ENCODE results near the gene TJP1. TPM values are rescaled to one million over a fixed set of nuclear protein-coding genes. Genes with fewer than 3 reads are reported as not detected.
A peak's percentile ranks its signal among the peaks of the same experiment; 100 is the strongest.

The TJP1 gene
- total RNA-seq (2014; rRNA removed; shearing (Covaris generic)): 65.6 and 67.7 TPM in 2 replicates
- 27.3 and 38.6 TPM in 2 replicates for polyA plus RNA-seq (2014; cell fraction: nucleus; rRNA removed)

- DNase-seq (ENCODE audit: extremely low read depth, low read depth): peak; percentile 74
Observed at GRCh38 chr15:29822100-29822683, at the start of gene TJP1. TJP1 (minus strand) TSS chr15:29822468; CDS start chr15:29822028, 440 bp downstream.

GRCh38 chr15:29871401-29871800 is 49.1 kb upstream of the TJP1 start:
- DNase-seq (ENCODE audit: extremely low read depth, low read depth): no peak

GRCh38 chr15:29870495-29871151 is 48.4 kb upstream of the TJP1 start:
- no peak for DNase-seq (ENCODE audit: extremely low read depth, low read depth)

DNA sequence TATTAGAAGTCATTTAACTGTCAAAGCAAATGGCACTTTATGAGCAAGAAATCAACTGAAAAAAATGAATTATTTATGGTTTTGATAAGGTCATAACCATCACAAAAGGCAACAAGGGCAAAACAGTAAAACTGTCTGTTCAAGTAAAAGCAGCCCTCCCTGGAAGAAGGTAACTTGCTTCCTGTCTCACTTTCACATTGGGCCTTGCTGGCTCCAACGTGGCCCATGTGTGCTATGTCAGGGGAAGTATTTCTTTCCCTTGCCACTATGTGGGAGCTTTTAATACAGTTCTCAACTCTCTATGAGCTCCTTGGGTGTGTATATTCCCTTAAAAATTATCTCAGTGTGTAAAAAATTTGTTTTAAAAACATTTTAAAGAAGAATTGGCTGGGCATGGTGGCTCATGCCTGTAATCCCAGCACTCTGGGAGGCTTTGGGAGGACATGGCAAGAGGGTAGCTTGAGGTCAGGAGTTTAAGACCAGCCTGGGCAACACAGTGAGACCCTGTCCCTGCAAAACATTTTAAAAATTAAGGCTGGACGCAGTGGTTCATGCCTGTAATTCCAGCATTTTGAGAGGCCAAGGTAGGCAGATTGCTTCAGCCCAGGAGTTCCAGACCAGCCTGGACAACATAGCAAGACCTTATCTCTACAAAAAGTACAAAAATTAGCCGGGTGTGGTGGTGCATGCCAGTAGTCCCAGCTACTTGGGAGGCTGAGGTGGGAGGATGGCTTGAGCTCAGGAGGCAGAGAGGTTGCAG is 45.2 kb upstream of the TJP1 start:
- DNase-seq (ENCODE audit: extremely low read depth, low read depth): no peak

DNA sequence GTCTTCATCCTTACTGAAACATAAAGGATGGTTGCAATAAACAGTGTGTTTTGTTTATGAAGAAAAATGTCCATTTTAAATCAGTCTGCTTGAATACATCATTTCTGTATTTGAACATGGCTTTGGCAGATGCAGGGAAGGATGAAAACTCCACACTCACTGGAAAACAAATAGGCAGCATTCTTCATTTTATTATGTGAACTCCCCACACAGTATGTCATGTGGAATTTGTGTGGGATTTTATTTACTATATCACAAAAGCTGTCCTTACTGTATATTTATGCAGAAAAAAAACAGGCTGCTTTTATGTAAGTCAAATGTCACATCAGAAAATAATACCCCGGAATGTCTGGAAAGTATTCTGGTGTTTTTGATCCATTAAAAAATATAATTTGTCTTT is 44.1 kb upstream of the TJP1 start:
- no peak for DNase-seq (ENCODE audit: extremely low read depth, low read depth)

DNA sequence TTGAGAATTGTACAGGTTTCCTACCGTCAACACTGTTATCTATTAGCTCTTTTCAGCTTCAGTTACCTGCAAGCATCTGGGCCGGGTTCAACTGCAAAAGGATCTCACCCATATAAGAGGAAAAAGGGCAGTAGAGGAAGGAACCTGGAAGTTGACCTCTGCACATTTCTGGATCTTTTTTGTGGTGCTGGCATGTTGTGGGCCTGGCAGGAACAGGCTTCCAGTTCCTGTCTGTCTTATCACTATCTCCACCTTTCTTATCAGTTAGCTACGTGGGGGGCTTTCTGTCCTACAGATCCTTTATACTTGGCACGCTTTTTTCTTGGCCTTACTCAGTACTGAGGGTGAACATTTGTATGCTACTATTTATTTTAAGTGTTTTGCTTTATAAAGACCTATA is 42.2 kb upstream of the TJP1 start:
- no peak for DNase-seq (ENCODE audit: extremely low read depth, low read depth)

GRCh38 chr15:29863438-29863837 is 41.2 kb upstream of the TJP1 start:
- DNase-seq (ENCODE audit: extremely low read depth, low read depth): no peak

- no peak for DNase-seq (ENCODE audit: extremely low read depth, low read depth)
Observed at GRCh38 chr15:29862271-29862670, 40.0 kb upstream of the TJP1 start.

GRCh38 chr15:29860872-29861271 is 38.6 kb upstream of the TJP1 start:
- DNase-seq (ENCODE audit: extremely low read depth, low read depth): no peak

DNA sequence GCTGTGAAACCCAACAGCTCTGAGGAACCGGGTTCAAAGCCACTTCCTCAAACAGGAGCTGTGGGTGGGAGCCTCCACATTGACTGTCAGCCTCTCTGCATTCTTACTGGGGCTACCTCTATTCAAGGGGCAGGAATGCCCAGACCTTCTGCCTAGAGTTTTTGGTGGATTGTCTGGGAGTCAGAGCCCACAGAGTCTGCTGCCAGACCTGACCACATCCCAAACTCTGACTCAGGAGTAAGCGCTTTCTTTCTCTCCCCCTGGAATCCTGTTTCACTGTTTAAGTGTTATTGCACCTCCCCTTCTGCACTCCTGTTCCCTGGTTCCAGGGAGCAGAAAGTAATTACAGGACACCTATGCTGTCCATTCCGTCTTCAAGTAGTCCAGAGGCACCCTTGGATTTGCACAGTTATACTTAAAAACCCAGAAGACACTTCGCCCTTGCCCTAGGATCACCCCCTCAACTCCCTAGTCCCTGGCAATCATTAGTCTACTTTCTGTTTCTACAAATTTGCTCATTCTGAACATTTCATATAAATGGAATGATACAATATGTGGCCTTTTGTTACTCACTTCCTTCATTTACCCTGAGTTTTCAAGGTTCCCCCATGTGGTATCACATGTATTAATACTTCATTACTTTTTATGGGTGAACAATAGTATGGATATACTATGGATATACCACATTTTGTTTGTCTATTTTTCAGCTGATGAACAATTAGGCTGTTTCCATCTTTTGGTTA is 37.9 kb upstream of the TJP1 start:
- DNase-seq (ENCODE audit: extremely low read depth, low read depth): no peak

DNA sequence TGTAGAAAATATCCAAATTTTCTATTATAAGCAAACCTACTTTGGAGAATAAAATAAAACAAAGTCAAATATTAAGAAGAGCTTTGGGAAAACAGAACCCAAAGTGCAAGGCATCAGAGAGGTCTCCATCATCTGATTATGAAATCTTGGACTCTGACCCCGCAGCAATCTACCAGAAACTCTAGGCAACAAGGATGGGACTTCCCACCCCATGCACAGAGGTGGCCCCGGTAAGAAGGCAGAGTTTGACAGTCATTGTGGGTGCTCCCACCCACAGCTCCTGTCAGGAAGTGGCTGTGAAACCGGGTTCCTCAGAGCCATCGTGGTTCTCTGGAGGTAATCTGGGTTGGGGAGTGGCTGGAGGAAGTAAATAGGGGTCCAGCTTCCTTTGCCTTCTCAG is 37.0 kb upstream of the TJP1 start:
- DNase-seq (ENCODE audit: extremely low read depth, low read depth): no peak

GRCh38 chr15:29857221-29857789 is 35.0 kb upstream of the TJP1 start:
- DNase-seq (ENCODE audit: extremely low read depth, low read depth): no peak

GRCh38 chr15:29854413-29854812 is 32.1 kb upstream of the TJP1 start:
- no peak for DNase-seq (ENCODE audit: extremely low read depth, low read depth)

- no peak for DNase-seq (ENCODE audit: extremely low read depth, low read depth)
Observed at GRCh38 chr15:29853211-29853987, 31.1 kb upstream of the TJP1 start.

DNA sequence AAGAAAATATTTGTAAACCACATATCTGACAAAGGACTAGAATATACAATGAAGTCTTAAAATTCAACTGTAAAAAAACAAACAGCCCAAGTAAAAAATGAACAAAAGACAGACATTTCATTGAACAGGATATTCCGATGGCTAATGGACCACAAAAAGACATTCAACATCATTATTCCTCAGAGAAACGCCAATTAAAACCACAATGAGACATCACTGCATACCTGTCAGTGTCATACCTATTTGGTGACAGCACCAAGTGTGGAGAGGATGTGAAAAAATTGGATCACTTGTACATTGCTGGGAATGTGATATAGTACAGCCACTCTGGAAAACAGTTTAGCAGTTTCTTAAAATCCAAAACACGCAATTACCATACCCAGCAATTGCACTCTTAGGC is 29.9 kb upstream of the TJP1 start:
- no peak for DNase-seq (ENCODE audit: extremely low read depth, low read depth)

- DNase-seq (ENCODE audit: extremely low read depth, low read depth): no peak
Observed at GRCh38 chr15:29849716-29850115, 27.4 kb upstream of the TJP1 start.

DNA sequence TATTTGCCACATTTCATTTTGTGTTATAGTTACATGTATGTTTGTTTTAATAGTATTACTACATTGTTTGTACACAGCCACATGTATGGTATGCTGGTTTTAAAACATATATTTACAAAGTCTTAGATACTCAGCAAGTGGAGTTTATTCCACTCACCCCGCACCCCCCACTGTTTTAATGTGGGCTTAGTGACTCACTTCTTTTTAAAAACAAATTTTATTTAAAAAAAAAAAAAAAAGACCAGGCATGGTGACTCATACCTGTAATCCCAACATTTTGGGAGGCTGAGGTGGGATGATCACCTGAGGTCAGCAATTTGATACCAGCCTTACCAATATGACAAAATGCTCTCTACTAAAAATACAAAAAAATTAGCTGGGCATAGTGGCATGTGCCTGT is 26.9 kb upstream of the TJP1 start:
- no peak for DNase-seq (ENCODE audit: extremely low read depth, low read depth)

GRCh38 chr15:29844290-29844903 is 22.1 kb upstream of the TJP1 start:
- DNase-seq (ENCODE audit: extremely low read depth, low read depth): no peak

DNA sequence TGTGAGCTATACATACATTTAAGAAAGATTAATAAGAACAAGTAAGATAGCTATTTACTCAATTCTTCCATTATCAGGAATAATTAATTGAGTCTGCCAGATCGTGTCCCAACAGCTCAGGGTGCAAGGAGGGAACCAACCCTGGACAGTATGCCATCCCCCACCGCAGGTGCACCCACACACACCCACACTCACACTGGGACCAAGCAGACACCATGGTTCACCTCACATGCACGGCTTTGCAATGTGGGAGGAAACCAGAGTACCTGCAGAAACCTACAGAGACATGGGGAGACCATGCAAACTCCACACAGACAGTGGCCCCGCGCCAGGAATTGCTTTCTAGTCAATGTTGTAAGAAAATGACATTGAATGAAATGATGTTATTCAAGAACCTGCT is 20.0 kb upstream of the TJP1 start:
- no peak for DNase-seq (ENCODE audit: extremely low read depth, low read depth)

- no peak for DNase-seq (ENCODE audit: extremely low read depth, low read depth)
Observed at GRCh38 chr15:29840926-29841325, 18.7 kb upstream of the TJP1 start.
